ENCODE results near the gene LTF. TPM values are rescaled to one million over a fixed set of nuclear protein-coding genes. Genes with fewer than 3 reads are reported as not detected.

LTF gene
- total and polyA plus RNA-seq, 2 experiments from 2014 or later, result 0.73 to 1.3 TPM

DNA sequence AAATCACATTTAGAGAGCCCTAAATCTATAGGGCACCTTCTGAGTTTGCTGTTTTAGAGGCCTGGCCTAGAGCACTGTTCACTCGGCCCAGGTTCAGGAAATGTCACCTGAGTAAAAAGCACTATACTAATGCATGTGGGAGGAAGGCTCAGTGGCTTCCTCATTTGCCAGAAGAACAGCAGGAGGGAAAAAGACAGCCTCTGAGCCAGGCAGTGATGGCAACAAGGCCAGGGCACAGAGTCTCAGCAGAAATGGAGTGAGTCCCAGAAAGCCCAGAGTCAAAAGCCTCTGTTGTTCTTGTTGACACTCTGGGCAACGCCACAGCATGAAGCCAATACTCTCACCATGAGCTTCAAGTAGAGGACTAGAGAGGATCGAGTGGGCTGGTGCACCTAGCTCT, 25.9 kb downstream of the LTF start:
- H2AFZ ChIP-seq, result no peak overlapping the region
- Mint-ChIP-seq H3K27me3 (ENCODE audit: insufficient read depth, low read depth, poor library complexity) (no peaks in the 10 kb centered on the region), H3K36me3 (ENCODE audit: low read depth) (no peaks in the 10 kb centered on the region), H3K4me3 (no peak overlapping the region), H3K27ac (no peak overlapping the region), H3K4me1 (peaks cover 10% of the 10 kb centered on the region), H3K9me3 (no peaks in the 10 kb centered on the region)
- H3K9me2 ChIP-seq (ENCODE audit: insufficient read depth), result peaks cover 4% of the 10 kb centered on the region; the same call in 1 of the 2 replicates
- no peak overlapping the region for H3K4me2 ChIP-seq
- TF ChIP-seq, protein P1, sequence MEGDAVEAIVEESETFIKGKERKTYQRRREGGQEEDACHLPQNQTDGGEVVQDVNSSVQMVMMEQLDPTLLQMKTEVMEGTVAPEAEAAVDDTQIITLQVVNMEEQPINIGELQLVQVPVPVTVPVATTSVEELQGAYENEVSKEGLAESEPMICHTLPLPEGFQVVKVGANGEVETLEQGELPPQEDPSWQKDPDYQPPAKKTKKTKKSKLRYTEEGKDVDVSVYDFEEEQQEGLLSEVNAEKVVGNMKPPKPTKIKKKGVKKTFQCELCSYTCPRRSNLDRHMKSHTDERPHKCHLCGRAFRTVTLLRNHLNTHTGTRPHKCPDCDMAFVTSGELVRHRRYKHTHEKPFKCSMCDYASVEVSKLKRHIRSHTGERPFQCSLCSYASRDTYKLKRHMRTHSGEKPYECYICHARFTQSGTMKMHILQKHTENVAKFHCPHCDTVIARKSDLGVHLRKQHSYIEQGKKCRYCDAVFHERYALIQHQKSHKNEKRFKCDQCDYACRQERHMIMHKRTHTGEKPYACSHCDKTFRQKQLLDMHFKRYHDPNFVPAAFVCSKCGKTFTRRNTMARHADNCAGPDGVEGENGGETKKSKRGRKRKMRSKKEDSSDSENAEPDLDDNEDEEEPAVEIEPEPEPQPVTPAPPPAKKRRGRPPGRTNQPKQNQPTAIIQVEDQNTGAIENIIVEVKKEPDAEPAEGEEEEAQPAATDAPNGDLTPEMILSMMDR (conservative IDR thresholded peaks at IDR 0.05; ENCODE audit: low read depth in 2 of 2), result no peak
- TF ChIP-seq CREB1 (CRISPR knock-in tag; IDR thresholded peaks at IDR 0.05; ENCODE audit: low read depth) (no peak), ZNF331 (CRISPR knock-in tag; IDR thresholded peaks at IDR 0.05; ENCODE audit: low read depth) (no peak), EZH2phosphoT487 (IDR thresholded peaks at IDR 0.05; ENCODE audit: unreplicated experiment) (no peak), STAT1 (IDR thresholded peaks at IDR 0.05; ENCODE audit: unreplicated experiment) (no peak), JUNB (IDR thresholded peaks at IDR 0.05; ENCODE audit: unreplicated experiment) (no peak), NANOG (IDR thresholded peaks at IDR 0.05; ENCODE audit: borderline replicate concordance) (no peak), ZNF114 (CRISPR knock-in tag; IDR thresholded peaks at IDR 0.05) (no peak), POLR2AphosphoS5 (IDR thresholded peaks at IDR 0.05; ENCODE audit: low read depth) (no peak), EZH2 (IDR thresholded peaks at IDR 0.05; ENCODE audit: low read depth, unreplicated experiment) (no peak)
- TF ChIP-seq, protein P2, sequence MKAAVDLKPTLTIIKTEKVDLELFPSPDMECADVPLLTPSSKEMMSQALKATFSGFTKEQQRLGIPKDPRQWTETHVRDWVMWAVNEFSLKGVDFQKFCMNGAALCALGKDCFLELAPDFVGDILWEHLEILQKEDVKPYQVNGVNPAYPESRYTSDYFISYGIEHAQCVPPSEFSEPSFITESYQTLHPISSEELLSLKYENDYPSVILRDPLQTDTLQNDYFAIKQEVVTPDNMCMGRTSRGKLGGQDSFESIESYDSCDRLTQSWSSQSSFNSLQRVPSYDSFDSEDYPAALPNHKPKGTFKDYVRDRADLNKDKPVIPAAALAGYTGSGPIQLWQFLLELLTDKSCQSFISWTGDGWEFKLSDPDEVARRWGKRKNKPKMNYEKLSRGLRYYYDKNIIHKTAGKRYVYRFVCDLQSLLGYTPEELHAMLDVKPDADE (IDR thresholded peaks at IDR 0.05), result no peak
- TF ChIP-seq, protein P3, sequence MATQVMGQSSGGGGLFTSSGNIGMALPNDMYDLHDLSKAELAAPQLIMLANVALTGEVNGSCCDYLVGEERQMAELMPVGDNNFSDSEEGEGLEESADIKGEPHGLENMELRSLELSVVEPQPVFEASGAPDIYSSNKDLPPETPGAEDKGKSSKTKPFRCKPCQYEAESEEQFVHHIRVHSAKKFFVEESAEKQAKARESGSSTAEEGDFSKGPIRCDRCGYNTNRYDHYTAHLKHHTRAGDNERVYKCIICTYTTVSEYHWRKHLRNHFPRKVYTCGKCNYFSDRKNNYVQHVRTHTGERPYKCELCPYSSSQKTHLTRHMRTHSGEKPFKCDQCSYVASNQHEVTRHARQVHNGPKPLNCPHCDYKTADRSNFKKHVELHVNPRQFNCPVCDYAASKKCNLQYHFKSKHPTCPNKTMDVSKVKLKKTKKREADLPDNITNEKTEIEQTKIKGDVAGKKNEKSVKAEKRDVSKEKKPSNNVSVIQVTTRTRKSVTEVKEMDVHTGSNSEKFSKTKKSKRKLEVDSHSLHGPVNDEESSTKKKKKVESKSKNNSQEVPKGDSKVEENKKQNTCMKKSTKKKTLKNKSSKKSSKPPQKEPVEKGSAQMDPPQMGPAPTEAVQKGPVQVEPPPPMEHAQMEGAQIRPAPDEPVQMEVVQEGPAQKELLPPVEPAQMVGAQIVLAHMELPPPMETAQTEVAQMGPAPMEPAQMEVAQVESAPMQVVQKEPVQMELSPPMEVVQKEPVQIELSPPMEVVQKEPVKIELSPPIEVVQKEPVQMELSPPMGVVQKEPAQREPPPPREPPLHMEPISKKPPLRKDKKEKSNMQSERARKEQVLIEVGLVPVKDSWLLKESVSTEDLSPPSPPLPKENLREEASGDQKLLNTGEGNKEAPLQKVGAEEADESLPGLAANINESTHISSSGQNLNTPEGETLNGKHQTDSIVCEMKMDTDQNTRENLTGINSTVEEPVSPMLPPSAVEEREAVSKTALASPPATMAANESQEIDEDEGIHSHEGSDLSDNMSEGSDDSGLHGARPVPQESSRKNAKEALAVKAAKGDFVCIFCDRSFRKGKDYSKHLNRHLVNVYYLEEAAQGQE (IDR thresholded peaks at IDR 0.05; ENCODE audit: unreplicated experiment), result no peak
- TF ChIP-seq, protein P4, sequence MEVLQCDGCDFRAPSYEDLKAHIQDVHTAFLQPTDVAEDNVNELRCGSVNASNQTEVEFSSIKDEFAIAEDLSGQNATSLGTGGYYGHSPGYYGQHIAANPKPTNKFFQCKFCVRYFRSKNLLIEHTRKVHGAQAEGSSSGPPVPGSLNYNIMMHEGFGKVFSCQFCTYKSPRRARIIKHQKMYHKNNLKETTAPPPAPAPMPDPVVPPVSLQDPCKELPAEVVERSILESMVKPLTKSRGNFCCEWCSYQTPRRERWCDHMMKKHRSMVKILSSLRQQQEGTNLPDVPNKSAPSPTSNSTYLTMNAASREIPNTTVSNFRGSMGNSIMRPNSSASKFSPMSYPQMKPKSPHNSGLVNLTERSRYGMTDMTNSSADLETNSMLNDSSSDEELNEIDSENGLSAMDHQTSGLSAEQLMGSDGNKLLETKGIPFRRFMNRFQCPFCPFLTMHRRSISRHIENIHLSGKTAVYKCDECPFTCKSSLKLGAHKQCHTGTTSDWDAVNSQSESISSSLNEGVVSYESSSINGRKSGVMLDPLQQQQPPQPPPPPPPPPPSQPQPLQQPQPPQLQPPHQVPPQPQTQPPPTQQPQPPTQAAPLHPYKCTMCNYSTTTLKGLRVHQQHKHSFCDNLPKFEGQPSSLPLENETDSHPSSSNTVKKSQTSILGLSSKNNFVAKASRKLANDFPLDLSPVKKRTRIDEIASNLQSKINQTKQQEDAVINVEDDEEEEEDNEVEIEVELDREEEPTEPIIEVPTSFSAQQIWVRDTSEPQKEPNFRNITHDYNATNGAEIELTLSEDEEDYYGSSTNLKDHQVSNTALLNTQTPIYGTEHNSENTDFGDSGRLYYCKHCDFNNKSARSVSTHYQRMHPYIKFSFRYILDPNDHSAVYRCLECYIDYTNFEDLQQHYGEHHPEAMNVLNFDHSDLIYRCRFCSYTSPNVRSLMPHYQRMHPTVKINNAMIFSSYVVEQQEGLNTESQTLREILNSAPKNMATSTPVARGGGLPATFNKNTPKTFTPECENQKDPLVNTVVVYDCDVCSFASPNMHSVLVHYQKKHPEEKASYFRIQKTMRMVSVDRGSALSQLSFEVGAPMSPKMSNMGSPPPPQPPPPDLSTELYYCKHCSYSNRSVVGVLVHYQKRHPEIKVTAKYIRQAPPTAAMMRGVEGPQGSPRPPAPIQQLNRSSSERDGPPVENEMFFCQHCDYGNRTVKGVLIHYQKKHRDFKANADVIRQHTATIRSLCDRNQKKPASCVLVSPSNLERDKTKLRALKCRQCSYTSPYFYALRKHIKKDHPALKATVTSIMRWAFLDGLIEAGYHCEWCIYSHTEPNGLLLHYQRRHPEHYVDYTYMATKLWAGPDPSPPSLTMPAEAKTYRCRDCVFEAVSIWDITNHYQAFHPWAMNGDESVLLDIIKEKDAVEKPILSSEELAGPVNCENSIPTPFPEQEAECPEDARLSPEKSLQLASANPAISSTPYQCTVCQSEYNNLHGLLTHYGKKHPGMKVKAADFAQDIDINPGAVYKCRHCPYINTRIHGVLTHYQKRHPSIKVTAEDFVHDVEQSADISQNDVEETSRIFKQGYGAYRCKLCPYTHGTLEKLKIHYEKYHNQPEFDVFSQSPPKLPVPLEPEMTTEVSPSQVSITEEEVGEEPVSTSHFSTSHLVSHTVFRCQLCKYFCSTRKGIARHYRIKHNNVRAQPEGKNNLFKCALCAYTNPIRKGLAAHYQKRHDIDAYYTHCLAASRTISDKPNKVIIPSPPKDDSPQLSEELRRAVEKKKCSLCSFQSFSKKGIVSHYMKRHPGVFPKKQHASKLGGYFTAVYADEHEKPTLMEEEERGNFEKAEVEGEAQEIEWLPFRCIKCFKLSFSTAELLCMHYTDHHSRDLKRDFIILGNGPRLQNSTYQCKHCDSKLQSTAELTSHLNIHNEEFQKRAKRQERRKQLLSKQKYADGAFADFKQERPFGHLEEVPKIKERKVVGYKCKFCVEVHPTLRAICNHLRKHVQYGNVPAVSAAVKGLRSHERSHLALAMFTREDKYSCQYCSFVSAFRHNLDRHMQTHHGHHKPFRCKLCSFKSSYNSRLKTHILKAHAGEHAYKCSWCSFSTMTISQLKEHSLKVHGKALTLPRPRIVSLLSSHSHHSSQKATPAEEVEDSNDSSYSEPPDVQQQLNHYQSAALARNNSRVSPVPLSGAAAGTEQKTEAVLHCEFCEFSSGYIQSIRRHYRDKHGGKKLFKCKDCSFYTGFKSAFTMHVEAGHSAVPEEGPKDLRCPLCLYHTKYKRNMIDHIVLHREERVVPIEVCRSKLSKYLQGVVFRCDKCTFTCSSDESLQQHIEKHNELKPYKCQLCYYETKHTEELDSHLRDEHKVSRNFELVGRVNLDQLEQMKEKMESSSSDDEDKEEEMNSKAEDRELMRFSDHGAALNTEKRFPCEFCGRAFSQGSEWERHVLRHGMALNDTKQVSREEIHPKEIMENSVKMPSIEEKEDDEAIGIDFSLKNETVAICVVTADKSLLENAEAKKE (CRISPR knock-in tag; IDR thresholded peaks at IDR 0.05), result no peak
- H3K79me2 ChIP-seq (replicated peaks; ENCODE audit: insufficient read depth), result no peaks in the 10 kb centered on the region
- no peak overlapping the region for H3K4me3 ChIP-seq
- ATAC-seq, result no peak
- no peaks in the 10 kb centered on the region for H4K20me1 ChIP-seq (replicated peaks; ENCODE audit: insufficient read depth)
- DNase-seq (ENCODE audit: low spot score), result no peak
- H3K27ac ChIP-seq (ENCODE audit: low read depth), result no peak overlapping the region
- no peaks in the 10 kb centered on the region for H3K27me3 ChIP-seq (ENCODE audit: insufficient read depth)
- no peaks in the 10 kb centered on the region for H3K36me3 ChIP-seq (ENCODE audit: insufficient read depth)
- H3F3A ChIP-seq (replicated peaks; ENCODE audit: low read depth), result no peaks in the 10 kb centered on the region
- peaks cover 8% of the 10 kb centered on the region; the same call in 1 of the 2 replicates for H3K4me1 ChIP-seq (ENCODE audit: insufficient read depth)
